M059J (cell line): Measurements from ENCODE around the gene GSTCD. TPM values are rescaled to one million over a fixed set of nuclear protein-coding genes. Genes with fewer than 3 reads are reported as not detected.
"Not testable (repeated sequence)": the region's sequence is repeated elsewhere in the genome, so short reads cannot be mapped to it uniquely, and the experiment has no call there.

Experiments used
- DNase-seq: peaks from one replicate; pipeline ENCODE4 v3.0.0-alpha.2; 2012; ENCODE audit warnings: low read depth
- total RNA-seq: library from RNA; depleted of rRNA; stranded (reverse); fragments of >200 nt; shearing (Covaris generic); gene quantifications from 2 replicates; pipeline ENCODE4 v1.2.3, GENCODE V29; 2014

GSTCD gene
- total RNA-seq, 1 experiment from 2014 or later: 13.7 TPM

DNA sequence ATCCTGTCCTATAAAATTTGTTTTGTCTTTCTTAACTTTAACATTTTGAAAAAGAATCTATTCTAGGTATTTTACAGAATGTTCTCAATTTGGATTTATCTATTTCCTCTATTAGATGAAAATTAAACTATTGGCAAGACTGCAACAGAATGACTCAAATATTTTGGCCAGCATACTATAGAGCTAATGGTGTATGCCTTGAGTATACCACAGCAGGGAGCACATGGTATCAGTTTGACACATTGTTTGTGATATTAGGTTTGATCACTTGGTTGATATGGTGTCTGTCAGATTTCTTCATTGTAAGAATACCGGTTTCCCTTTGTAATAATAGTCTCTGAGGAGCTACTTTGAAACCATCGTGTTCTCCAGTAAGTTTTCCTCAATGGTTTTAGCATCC, 98.9 kb downstream of the GSTCD start:
- no peak for DNase-seq

DNA sequence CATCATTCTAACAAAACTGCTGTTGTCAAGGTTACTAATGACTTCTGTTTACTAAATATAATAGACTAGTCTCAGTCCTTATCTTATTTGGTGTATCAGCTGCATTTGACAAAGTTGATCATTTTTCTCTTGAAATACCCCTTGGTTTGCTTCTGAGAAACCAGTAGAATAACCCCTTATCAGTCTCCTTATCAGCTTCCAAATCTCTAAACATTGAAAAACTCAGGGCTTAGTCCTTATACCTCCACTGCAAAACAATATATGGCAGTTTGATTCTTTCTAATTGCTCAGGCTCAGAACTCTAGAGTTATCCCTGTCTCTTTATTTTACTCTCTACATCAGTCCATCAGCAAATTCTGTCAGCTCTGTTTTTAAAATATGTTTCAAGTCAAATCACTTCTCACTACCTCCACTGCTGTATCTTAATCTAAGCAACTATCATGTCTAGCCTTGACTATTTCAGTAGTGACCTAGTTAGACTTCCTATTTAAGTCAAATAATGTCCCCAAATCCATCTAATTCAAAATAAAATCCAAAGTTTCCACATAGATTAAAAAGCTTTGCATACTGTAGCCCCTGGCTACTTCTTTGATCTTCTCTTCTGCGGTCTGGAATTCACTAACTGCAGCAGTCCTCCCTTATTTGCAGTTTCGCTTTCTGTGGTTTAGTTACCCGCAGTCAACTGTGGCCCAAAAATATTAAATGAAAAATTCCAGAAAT, 99.6 kb downstream of the GSTCD start:
- no peak for DNase-seq

GRCh38 chr4:105808750-105809041, 100.1 kb downstream of the GSTCD start:
- DNase-seq: peak; percentile 44

- DNase-seq: no peak
Observed at GRCh38 chr4:105815701-105816100, 107.1 kb downstream of the GSTCD start.

GRCh38 chr4:105822061-105822460, 113.5 kb downstream of the GSTCD start:
- no peak for DNase-seq

DNA sequence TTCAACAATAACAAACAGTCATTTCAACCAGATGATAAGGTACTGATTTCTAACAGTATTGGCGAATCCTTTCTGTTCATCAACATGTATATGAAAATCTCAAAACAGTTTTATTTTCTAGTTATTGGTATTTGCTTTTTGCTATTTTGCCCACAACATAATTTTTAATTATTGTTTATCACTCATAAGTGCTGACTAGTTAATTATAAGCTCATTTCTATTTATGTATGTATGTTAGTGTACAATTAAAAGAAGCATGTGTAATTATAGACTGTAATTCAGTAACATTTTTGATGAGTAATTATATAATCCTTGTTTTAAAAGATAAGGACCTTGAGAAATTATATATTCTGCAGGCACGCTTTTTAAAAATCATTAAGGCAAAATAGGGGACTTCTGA, 119.5 kb downstream of the GSTCD start:
- no peak for DNase-seq

DNA sequence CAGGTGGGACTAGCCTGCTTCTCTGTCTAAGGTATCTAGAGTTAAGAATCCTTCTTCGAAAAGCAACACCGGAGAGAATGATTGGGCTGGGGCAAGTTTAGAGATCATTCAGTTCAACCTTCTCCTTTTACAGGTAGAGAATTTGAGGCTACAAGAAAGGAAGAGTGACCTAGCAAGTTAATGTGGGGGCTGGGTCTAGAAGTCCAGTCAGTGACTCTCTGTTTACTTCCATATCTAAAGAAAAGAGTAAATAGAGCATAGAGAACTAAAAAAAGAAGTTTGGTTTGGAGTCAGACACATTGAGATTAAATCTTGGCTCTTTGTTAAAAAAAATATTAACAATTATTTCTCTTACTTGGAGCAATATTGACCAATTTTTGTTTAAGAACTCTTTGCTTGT, 122.6 kb downstream of the GSTCD start:
- no peak for DNase-seq

GRCh38 chr4:105835177-105835576, 126.6 kb downstream of the GSTCD start:
- no peak for DNase-seq

DNA sequence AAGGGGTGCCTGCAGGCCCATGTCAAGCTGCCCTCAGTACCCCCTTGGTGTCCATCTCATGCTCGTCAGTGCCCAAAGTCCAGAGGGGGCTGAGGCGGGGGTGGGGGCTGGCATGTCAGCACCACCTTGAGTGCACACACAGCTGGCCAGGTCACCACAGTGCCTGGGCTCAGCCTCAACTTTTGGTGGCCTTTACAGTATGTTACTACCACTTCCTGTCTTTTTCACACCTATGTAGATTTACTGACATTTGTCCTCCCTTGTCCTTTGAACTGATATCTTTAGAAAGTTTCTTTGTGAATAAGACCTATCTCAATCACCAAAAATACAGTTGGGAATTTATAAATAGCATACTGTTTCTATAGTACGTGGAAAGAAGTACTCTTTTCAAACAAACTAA, 128.0 kb downstream of the GSTCD start:
- no peak for DNase-seq

GRCh38 chr4:105837037-105837436, 128.5 kb downstream of the GSTCD start:
- DNase-seq: no peak

GRCh38 chr4:105838082-105838481, 129.5 kb downstream of the GSTCD start:
- no peak for DNase-seq

- no peak for DNase-seq
Observed at GRCh38 chr4:105840426-105841174, 132.0 kb downstream of the GSTCD start.

DNA sequence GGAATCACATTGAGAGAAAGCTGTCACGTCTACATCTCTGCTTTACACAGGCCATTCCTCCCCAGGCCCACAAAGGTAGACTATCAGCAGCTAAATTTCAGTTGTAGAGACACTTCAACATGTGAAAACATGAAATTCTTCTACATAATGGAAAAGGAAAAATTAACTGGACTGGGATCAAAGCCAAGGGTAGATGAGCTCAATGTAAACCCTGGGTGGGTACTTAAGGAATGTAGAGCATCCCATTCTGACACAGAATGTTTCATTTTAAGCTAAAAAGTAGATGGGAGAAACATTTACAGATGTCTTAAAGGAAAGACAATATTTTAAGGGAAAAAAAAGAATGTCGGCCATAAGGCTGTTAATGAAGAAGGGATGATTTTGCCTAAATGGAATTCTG, 135.4 kb downstream of the GSTCD start:
- DNase-seq: no peak

- DNase-seq: no peak
Observed at GRCh38 chr4:105845559-105845958, 137.0 kb downstream of the GSTCD start.

DNA sequence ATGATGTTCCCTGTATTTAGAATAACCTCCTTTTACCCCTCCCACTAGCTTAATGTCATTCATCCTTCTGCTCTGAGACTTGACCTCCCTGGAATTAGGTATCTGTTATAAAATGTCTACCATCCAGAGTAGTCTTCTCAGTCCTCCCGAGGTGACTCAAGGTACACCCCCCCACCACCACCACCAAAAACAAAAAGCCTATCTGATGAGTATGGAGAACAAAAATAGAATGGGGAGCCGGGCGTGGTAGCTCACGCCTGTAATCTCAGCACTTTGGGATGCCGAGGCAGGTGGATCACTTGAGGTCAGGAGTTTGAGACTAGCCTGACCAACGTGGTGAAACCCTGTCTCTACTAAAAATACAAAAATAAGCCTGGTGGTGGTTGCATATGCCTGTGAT, 139.8 kb downstream of the GSTCD start:
- DNase-seq: not testable (repeated sequence)

DNA sequence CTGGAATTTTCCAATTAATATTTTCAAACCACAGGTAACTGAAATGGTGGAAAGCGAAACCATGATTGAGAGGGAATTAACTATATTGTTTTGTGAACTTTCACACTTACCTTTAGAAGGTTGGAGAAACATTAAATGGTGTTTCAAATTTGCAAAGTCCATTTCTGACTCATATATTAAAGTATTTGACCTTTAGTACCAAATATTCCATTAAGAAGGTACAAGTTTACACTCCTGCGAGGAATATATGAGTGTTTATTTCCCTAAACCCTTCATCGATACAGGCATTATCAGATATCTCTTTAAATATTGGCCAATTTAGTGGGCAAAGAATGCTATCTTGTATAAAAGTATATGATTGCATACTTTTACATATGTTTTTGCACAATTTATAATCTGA, 142.6 kb downstream of the GSTCD start:
- DNase-seq: no peak

DNA sequence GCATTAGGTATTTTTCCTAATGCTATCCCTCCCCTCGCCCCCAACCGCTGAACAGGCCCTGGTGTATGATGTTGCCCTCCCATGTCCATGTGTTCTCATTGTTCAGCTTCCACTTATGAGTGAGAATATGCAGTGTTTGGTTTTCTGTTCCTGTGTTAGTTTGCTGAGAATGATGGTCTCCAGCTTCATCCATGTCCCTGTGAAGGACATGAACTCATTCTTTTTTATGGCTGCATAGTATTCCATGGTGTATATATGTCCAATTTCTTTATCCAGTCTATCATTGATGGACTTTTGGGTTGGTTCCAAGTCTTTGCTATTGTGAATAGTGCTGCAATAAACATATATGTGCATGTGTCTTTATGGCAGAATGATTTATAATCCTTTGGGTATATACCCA, 143.6 kb downstream of the GSTCD start:
- not testable (repeated sequence) for DNase-seq

DNA sequence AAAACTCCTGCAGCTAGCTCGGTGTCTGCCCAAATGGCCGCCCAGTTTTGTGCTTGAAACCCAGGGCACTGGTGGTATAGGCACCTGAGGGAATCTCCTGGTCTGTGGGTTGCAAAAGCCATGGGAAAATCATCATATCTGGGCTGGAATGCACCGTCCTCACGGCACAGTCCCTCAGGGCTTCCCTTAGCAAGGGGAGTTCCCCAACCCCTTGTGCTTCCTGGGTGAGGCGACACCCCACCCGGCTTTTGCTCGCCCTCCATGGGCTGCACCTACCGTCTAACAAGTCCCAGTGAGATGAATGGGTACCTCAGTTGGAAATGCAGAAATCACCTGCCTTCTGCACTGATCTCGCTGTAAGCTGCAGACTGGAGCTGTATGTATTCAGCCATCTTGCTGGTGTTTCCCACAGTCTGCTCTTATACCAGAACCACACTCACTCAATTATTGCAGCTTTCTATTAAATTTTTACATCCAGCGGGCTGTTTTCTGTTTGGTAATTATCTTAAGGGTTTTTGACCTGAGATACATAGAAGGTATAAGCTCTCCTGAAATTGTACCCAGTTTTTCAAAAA, 150.0 kb downstream of the GSTCD start:
- no peak for DNase-seq

- DNase-seq: peak; percentile 67
Observed at GRCh38 chr4:105859233-105859632, 150.6 kb downstream of the GSTCD start.

GRCh38 chr4:105870963-105871362, 162.4 kb downstream of the GSTCD start:
- no peak for DNase-seq

GRCh38 chr4:105871997-105872396, 163.4 kb downstream of the GSTCD start:
- no peak for DNase-seq

DNA sequence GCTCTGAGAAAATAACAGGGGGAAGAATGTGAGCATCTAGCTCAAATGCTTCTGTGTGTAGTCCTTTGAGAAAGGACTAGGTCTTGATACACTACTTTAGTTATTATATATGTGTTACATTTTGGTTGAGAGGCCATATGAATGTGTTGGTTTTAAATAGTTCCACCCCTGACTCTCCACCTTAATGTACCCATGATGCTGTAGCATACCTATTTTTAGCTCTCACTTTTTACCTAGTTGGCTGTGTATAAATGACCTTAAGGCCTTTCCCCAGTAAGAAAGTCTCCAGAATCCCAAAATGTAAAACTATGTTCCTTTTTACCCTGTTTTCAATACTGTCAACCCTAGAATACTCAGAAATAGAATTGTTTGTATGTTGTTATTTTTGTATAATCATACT, 166.6 kb downstream of the GSTCD start:
- DNase-seq: no peak

GRCh38 chr4:105878668-105879067, 170.1 kb downstream of the GSTCD start:
- no peak for DNase-seq
